Esophagus squamous epithelium (tissue), 4 donors: ENCODE data around the gene TTC24.

Experiments
- CTCF ChIP-seq, 6 experiments: fragments of 450-650 bp in 4 of 6; fragments of 200-600 bp in 2 of 6; sonication (generic) in 2 of 6; IDR thresholded peaks; one replicate each; pipeline ENCODE4 v1.5.1; 2016 to 2019; ENCODE audit warnings: antibody characterized with exemption in 6 of 6, mild to moderate bottlenecking in 4 of 6, moderate library complexity in 4 of 6
- POLR2A ChIP-seq, 4 donors: fragments of 450-650 bp; IDR thresholded peaks; one replicate each; pipeline ENCODE4 v1.6.1; 2017; ENCODE audit warnings: antibody characterized with exemption in 4 of 4, mild to moderate bottlenecking in 4 of 4, moderate library complexity in 3 of 4

- no peak for TF ChIP-seq CTCF (IDR thresholded peaks at IDR 0.05)
- no peak for TF ChIP-seq POLR2A (IDR thresholded peaks at IDR 0.05)
Measured at GRCh38 chr1:156581661-156582387, 2.3 kb downstream of the TTC24 start.
